GM21526 (cell line): ENCODE results near the gene CSRNP3.
"Not testable (repeated sequence)": the region's sequence is repeated elsewhere in the genome, so short reads cannot be mapped to it uniquely, and the experiment has no call there.

Source experiments
- ATAC-seq: cut with Tn5 transposase; IDR thresholded peaks from one replicate; pipeline ENCODE4 v1.9.1; 2021; ENCODE audit warnings: moderate library complexity; ENCODE audit not compliant: unreplicated experiment, low FRiP score

CSRNP3 gene

DNA sequence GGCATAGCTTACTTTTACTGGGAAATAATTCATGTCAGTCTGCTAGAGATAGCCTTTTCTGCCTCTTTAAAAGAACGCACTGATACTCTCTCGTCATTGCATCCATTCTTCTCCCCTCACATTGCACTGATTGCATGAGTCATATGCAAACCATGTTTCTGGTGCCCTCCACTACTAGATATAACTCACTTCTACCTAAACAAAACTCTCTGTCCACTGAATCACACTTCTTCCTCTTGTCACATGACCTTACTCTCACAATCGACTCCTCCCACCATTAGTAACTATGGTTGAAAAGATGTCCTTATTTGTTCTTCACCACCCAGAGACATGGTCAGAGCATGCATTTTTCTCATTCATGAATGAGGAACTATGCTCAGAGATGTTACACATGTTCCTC is 158.0 kb downstream of the CSRNP3 start:
- ATAC-seq, result no peak

DNA sequence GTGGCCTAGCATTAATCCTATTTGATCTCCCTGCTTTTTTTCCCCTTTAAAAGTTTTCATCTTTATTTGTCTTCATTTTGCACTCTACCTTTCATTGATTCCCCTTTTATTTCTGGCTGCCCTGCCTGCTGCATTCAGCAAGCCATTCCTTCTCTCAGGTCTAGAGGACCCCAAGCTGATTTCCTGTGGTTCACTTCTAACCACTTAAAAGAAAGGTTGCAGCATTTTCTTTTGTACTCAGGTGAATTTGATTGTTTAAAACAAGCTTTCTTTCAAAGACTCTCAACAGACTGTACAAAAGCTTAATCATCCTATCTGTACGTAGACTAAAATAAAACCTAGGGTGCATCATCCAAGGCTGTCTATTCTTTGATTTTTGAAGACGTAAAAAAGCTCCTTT is 160.3 kb downstream of the CSRNP3 start:
- no peak for ATAC-seq

DNA sequence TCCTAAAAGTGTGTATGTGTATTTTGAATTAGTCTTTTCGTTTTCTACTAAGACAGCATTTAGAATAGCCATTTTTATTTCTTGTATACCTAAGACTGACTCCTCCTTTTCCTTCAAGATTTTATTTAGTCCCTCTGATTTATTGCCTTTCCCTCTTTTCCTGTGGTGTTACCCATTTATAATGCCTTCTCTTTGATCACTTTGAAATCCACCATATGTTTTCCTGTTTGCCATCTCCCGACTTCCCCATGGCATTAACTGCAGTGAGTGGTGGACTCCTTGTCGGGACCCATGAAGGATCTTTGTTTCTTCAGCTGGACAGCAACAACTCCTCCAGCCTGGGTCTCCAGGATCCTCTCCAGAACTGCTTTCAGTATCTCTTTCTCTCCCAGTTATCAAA is 160.7 kb downstream of the CSRNP3 start:
- ATAC-seq, result no peak

DNA sequence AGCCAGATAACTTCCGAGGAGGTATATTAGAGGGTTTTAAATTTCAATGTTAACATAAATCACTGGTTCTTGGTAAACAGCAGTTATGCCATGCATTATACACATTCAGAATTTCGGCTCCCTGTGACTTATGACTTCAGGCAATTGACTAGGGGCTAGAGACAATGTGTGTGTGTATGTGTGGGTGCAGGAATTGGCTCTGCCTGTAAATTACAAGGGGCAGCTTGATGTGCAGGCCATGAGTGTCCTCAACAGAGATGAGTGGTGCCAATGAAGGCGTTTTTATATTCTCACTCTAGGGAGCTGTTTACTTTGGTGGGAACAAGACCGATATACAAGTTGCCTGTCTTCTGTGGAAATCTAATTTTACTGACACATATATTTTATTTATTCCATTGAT is 161.6 kb downstream of the CSRNP3 start:
- no peak for ATAC-seq

DNA sequence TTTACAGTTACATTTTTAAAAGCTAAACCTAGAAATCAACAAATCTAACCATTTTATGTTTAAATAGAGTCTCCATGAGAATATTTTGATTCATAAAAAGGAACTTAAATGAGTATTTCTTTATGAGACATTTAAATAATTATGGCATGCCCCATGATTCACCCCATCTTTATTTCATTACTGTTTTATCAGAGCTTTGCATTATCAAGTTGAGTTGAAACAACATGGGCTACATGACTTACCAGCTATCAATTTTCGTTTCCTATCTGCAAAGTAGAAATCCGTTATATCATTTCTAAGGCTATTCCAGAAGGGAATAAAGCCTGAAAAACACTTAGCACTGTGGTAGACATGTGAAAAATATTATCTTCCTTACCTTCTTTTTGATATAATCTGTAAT is 163.1 kb downstream of the CSRNP3 start:
- no peak for ATAC-seq

DNA sequence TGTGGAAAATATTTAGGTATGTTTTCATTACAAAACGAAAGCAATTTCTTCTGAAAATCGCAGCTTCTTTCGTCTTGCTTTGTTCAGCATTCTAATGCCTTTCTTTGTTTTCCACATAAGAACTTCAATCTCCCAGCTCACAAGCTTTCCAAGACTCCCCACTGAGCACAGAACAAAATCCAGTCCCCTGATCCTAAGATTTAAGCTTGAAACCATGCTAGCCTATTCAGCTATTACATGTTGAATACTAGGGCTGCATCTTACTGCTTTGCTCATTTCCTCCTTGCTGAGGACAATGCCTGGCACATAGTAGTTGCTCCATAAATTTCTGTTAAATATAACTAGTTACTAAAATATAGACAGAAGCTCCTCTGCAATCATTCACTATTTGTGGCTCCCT is 163.9 kb downstream of the CSRNP3 start:
- ATAC-seq, result no peak

DNA sequence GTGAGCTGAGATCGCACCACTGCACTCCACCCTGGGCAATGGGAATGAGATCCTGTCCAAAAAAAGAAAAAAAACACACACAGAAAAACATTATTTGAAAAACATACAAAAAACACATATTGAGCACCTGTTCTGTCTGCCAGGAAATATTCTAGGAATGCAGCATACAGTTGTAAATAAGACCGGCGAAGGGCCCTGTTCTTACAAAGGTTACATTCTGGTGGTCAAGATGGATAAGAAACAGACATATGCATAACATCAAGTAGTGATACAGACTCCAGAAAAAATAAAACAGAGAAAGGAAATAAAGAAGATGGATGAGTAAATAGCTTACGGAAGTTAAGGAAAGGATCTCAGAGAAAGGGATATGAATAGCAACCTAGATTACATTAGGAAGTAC is 164.8 kb downstream of the CSRNP3 start:
- no peak for ATAC-seq

DNA sequence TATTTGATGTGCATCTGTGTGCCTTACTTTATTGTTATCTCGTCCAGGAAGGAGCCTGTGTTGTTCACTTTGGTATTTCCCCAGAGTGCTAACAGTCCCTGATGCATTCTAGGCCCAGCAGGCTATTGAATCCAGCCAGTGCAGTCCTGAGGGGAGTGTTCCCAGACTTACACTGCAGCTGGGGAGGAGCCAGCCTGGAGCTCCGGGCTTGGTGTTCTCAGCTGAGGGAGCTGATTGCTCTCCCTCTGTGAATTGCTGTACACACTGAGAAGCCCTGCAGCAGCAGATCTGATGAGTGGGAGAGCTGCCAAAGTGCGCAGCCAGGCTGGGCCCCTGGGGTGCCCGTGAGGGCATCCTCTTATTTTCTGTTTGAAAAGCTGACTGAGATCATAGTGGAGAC is 165.4 kb downstream of the CSRNP3 start:
- ATAC-seq, result no peak

DNA sequence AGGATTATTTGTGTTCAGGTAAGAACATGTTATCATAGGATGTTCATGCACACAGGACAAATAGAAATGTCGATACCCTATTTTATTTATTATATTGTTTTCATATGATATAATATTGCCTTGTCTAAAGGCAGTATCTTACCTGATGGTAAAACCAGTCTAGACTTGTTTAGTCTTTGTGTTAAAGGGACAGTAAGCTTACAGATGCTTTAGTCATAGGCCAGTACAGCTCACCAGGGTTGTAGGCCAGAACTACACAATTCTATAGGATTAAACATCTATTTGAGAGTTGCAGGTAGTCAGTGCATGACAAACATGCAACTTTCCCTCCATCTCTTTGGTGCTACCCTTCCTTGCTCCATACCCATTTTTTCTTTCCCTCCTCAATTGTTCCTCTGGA is 166.0 kb downstream of the CSRNP3 start:
- ATAC-seq, result no peak

DNA sequence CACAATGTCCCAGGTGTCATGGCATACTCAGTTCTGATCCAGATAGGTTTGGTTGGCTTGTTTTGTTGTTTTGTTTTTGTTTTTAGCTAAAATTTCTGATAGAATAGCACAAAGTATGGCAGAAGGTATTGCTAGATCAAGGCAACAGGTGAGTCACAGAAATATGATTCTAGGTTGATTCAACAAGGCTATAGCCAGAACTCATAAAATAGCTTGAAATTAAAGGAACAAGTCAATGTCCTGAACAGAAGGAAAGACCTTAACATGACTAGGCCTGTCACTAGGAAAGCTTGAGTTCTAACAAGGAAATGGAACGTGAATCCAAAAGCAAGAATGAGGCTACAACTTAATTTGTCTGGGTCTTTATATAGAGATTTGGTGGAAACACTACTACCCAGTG is 167.5 kb downstream of the CSRNP3 start:
- ATAC-seq, result no peak

DNA sequence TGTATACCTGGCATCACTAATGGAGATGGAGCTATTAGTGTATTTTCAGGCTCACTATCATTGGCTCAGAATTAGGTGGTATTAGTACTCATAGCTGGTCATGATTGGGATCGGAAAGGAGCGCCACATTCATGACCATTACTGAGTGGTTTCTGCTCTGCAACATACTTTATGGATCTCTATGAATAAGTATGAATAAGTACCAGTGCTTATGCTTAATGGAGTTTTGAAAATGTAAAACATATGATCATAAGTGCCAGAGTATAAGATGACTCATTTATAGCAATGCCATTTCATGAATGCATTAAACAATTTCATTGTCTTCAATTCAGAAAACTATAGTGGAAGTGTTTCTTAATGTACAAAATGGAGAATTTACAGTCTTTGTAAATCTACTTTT is 167.9 kb downstream of the CSRNP3 start:
- ATAC-seq, result no peak

DNA sequence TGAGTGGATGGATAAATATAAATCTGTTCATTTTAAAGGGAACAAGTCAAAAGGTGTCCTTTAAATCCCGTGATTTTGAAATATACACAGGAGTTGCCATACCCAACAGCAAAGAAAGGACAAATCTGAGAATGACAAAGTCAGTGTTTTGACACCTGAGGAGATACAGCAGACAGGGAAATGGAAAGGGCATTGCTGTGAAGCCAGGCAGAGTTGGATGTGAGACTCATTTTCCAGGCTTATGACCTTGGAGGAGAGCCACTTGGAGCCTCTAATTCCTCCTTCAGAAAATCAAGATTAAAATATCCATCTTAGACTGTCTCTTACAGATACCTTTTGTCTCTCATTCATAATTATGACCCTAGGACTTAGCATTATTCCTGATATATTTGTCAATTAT is 170.0 kb downstream of the CSRNP3 start:
- no peak for ATAC-seq

DNA sequence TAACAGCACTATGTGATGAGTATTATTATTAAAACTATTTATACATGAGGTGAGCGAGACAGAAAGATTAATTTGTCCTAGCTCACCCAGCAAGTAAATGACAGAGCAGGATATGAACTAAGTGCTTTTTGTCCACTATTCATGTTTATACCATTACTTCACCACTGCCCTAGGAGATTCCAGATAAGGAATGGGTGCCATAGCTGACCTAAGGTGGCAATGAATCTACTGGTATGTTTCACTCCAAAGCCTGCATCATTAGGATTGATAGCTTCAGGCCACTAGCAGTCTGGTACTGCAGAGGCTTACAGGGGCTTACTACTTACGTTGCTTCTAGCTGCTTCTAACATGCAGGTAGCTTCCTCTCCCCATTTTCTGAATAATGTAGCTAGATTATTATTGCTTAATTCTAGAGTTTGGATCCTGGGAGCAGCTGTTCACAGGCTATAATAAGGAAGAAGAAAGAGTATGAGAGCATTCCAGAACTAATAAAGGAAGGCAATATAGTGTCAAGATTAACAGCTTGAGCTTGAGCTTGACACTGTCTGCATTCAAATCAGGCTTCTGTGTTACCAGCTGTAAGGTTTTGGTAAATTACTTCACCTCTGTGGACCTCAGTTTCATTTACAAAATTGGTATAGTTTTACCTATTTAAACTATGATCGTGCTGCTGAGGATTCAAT is 170.9 kb downstream of the CSRNP3 start:
- no peak for ATAC-seq

DNA sequence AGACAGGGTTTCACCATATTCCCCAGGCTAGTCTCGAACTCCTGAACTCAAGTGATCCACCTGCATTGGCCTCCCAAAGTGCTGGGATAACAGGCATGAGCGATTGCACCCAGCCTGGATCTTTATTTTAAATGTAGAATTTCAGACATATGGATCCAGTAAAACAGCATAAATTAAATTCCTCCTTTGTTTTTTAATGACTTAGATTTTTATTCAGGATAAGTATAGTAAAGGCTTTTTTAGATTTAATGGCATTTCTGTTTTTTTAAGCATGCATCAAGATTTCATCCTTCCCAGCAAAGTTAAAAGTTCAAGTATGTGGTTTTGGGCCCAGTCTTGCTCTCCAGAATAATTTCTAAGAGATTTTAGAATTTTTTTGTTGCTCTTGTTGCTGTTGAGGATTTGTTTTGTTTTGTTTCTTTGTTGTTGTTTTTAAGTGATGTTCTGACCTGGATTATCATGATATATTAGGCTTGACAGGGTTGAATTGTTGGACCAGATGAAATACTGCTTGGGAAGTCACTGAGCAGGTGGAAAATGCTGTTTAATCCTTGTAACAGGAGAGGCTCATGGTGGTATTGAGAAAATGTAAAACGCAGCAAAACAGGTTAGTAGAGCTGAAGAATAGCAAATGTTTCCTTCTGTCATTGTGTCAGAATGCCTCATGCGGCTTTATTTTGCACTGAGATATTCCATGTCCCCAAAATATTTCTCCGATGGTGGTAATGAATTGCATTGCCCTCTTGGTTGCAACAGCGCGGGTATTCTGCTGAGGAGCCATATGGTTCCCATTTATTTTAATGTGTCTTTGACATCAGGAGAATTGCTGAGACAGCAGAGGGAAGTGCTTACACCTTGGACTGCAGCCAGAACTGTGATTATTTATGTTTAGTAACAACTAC is 176.7 kb downstream of the CSRNP3 start:
- ATAC-seq, result no peak

DNA sequence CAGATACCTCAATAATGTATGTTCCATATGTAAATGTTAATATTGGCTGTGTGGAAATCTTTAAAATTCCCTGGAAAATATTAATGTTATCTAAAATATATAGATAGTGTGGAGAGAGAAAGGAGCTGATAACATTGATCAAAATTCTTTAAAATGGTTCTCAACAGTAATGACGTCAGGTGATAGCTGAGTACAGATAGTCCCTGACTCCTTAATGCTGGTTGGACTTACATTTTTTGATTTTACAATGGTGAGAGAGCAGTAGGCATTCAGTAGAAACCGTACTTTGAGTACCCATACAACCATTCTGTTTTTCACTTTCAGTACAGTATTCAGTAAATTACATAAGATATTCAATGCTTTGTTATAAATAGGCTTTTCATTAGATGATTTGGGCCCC is 177.9 kb downstream of the CSRNP3 start:
- no peak for ATAC-seq

DNA sequence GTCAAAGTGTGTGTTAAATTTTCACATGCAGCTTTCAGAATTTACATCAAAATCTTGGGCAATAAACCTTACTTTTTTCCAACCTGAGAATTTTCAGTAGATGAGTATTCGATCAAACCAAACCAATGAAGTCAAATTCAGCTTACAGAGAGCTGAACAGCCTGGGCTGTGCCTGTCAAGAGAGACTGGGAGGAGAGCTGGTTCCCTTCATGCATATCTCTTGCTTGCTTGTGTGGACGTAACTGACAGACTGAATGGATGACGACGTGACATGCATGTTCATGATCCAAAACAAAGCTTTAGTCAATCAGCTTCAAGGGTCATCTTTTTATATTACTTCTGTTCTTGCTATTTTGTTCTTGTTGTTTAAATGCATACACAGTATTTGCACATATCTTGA is 179.3 kb downstream of the CSRNP3 start:
- ATAC-seq, result no peak

DNA sequence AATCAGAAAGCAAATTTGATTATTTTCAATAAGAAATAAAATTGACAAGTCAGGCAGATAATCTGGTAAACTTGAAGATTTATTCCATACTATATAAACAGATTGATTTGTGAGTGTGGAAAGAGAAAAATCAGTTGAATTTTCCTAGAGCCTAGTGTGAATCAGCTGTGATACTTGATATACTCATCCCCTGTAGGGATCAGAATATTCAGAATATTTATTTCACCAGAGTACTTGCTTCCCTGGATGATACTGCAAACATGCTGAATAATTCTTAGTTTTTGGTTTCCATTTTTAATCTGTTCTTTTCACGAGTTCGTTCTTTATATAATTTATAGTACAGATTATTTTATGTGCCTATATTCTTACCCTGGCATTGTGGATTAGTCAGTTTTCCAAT is 181.7 kb downstream of the CSRNP3 start:
- ATAC-seq, result no peak

DNA sequence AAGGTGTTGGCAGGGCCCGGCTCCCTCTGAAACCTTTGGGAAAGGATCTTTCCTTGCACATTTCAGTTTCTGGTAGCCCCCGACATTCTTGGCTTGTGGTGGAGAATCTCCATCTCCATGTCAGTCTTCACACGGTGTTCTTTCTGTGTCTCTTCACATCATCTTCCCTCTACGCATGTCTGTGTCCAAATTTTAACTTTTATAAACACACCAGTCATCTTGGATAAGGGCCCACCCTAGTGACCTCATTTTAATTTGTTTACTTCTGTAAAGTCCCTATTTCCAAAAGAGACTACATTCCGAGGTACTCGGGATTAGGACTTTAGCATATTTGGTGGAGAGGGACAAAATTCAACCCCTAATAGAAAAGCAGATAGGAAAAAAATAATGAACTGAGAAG is 186.2 kb downstream of the CSRNP3 start:
- ATAC-seq, result no peak

DNA sequence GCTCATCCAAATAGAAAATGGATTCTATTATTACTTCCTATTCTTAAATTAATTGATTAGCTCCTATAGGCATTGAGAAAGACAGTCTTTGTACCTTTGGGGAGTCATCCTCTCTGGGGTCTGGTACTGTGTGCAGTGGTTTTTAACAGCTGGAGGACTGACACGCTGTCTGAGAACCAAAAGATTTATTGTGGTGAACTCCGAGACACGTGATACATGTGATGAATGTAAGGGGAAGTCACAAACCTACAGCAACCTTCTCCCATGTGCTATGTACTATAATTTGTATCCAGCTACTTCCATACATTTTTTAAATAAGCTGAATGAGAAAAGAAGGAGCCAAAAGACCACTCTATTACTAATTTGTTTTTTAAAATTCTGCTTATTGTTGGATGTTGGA is 190.9 kb downstream of the CSRNP3 start:
- peak; percentile 70 for ATAC-seq

DNA sequence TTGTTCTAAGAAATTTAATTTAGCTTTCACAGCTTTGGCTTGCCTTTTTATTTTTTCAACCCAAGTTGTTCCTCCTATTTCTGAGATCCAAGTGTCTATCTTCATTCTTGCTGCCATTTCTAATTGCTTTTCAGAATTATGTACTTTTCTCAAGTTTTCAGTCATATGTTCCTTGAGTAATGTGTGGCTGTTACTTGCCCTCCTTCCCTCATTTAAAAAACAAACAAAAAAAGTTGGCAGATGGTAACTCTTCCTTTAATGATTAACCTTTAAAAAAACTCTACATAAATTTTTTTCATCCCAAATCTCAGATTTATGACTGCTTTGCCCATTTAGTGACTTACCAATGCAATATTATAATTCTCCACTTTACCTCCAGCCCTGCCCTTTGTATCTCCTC is 193.2 kb downstream of the CSRNP3 start:
- ATAC-seq, result no peak

DNA sequence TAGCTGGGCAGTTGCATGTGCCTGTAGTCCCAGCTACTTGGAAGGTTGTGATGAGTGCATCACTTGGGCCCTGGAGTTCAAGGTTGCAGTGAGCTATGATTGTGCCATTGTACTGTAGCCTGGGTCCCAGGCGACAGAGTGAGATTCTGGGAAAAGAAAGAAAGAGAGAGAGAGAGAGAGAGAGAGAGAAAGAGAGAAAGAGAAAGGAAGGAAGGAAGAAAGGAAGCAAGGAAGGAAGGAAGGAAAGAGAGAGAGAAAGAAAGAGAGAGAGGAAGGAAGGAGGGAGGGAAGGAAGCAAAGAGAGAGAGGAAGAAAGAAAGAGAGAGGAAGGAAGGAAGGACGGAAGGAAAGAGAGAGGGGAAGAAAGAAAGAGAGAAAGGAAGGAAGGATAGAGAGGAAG is 196.1 kb downstream of the CSRNP3 start:
- ATAC-seq, result no peak

DNA sequence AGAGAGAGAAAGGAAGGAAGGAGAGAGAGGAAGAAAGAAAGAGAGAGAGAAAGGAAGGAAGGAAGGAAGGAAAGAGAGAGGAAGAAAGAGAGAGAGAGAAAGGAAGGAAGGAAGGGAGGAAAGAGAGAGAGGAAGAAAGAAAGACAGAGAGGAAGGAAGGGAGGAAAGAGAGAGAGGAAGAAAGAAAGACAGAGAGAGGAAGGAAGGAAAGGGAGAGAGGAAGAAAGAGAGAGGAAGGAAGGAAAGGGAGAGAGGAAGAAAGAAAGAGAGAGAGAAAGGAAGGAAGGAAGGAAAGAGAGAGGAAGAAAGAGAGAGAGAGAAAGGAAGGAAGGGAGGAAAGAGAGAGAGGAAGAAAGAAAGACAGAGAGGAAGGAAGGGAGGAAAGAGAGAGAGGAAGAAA is 196.6 kb downstream of the CSRNP3 start:
- not testable (repeated sequence) for ATAC-seq
